ENCODE results near the gene ANKDD1B. TPM values are rescaled to one million over a fixed set of nuclear protein-coding genes. Genes with fewer than 3 reads are reported as not detected.

ANKDD1B gene
- total and polyA plus RNA-seq, 12 donors, result 0.04 to 0.37 (median 0.21) TPM; not detected in 6

DNA sequence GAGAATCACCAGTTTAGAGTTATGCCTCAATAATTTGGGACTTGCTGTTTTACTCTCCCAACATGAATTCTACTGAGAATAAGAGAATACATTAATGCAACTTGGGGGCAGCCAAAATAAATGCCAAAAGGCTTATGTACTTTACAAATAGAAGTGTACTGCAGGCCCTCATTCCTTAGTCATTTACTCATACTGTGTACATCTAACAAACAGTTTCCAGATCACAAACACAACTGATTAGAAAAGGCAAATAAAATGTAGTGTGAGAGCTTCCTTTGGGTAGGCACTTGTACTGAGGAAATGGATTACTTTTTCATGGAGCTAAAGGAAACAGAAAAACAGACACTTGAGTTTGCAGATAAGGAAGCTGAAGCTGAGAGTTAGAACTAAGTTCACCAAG, 12.6 kb downstream of the ANKDD1B start:
- H3K9me3 ChIP-seq, result no peaks in the 10 kb centered on the region
- H3K4me3 ChIP-seq, result no peak overlapping the region
- H3K27ac ChIP-seq, result no peak overlapping the region
- DNase-seq, result no peak
- H3K27me3 ChIP-seq, result no peaks in the 10 kb centered on the region
- no peak for ATAC-seq
- H3K36me3 ChIP-seq, result no peaks in the 10 kb centered on the region
- intact Hi-C loops (cut with DNase I), result no loop called here
- TF ChIP-seq, protein P1, sequence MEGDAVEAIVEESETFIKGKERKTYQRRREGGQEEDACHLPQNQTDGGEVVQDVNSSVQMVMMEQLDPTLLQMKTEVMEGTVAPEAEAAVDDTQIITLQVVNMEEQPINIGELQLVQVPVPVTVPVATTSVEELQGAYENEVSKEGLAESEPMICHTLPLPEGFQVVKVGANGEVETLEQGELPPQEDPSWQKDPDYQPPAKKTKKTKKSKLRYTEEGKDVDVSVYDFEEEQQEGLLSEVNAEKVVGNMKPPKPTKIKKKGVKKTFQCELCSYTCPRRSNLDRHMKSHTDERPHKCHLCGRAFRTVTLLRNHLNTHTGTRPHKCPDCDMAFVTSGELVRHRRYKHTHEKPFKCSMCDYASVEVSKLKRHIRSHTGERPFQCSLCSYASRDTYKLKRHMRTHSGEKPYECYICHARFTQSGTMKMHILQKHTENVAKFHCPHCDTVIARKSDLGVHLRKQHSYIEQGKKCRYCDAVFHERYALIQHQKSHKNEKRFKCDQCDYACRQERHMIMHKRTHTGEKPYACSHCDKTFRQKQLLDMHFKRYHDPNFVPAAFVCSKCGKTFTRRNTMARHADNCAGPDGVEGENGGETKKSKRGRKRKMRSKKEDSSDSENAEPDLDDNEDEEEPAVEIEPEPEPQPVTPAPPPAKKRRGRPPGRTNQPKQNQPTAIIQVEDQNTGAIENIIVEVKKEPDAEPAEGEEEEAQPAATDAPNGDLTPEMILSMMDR (IDR thresholded peaks at IDR 0.05), result no peak
- peaks cover 0 to 6% (median 0%) of the 10 kb centered on the region in 9 donors for H3K4me1 ChIP-seq

DNA sequence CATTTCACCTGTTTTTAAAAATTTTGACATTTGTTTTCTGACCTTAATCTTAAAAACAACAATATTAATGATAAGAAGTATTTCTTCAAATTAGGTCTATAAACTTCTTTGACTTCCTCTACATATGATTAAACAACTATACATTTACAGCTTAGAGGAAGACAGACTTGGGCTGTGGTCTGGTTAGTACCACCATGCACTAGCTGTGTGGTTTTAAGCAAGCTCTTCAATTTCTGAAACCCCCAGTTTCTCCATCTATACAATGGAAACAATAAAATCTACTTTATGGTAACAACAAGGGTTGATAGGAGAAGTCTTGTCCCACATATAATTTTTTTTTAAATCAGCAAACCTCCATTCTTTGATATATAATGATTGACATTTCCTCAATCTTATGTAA, 15.7 kb downstream of the ANKDD1B start:
- Histone ChIP-seq H3K4me1 (peaks cover 0 to 9% (median 0%) of the 10 kb centered on the region in 9 donors), H3K9me3 (no peaks in the 10 kb centered on the region), H3K27ac (no peak overlapping the region), H3K27me3 (no peaks in the 10 kb centered on the region), H3K4me3 (no peak overlapping the region), H3K36me3 (no peaks in the 10 kb centered on the region)
- ATAC-seq, result no peak
- intact Hi-C loops (cut with DNase I), result no loop called here
- DNase-seq, result no peak
- TF ChIP-seq, protein P1 (IDR thresholded peaks at IDR 0.05), result no peak

DNA sequence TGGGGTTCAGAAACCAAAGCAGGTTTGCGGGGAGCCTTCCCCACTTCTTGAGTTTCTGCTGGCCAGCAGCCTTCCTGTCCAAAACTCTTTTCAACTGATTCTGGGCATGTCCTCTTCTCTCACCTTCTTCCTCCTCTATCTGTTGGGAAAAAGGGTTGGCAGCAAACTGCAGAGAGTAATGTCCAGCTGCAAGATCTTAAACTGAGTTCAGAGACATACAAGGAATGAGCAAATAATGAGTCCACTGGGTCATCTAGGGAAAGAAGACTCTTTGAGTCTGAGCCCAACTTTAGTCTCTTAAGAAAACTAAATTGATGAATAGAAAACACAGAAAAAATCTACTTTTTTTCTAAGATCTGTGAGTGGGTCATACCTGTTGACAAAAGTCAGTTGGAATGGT, 16.5 kb downstream of the ANKDD1B start:
- Histone ChIP-seq H3K4me1 (peaks cover 0 to 13% (median 0%) of the 10 kb centered on the region in 9 donors), H3K27me3 (no peaks in the 10 kb centered on the region), H3K4me3 (no peak overlapping the region), H3K9me3 (no peaks in the 10 kb centered on the region), H3K27ac (no peak overlapping the region), H3K36me3 (no peaks in the 10 kb centered on the region)
- WGBS, 2 donors, result 92 to 98% methylated on average over 1 of the region's 1 CpG
- no peak for DNase-seq
- TF ChIP-seq, protein P1 (IDR thresholded peaks at IDR 0.05), result no peak
- no peak for ATAC-seq
- intact Hi-C loops (cut with DNase I), result no loop called here

DNA sequence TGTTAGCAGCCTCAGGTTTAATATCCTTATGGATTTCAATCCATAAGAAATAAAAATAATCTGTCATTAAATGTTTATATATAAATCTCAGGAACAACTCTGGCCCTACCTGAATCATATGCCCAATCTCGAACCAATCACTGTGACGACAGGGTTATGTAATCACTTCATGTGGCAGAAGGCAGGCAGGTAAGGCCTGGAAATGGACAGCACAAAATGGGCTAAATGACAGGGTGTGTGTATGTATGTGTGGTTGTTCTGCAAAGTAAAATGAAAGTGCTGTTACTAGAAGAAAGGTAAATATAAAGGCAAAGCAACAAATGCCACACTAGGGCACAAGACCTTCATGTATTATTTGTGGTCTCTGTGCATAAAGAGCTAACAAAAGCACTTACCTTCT, 19.6 kb downstream of the ANKDD1B start:
- H3K4me1 ChIP-seq, result peaks cover 0 to 14% (median 0%) of the 10 kb centered on the region in 9 donors
- DNase-seq (no peak), ATAC-seq (no peak)
- H3K27ac ChIP-seq, result no peak overlapping the region
- intact Hi-C loops (cut with DNase I), result no loop called here
- TF ChIP-seq, protein P1 (IDR thresholded peaks at IDR 0.05), result no peak
- WGBS, 2 donors, result 96 to 97% methylated on average over 2 of the region's 2 CpGs
- no peaks in the 10 kb centered on the region for H3K27me3 ChIP-seq
- no peak overlapping the region for H3K4me3 ChIP-seq
- no peaks in the 10 kb centered on the region for H3K36me3 ChIP-seq
- H3K9me3 ChIP-seq, result no peaks in the 10 kb centered on the region
